GM18861 (cell line): ENCODE data around the gene RPS13.
"Not testable (repeated sequence)": the region's sequence is repeated elsewhere in the genome, so short reads cannot be mapped to it uniquely, and the experiment has no call there.

Source experiments
- ATAC-seq: cut with Tn5 transposase; IDR thresholded peaks from one replicate; pipeline ENCODE4 v1.9.1; 2021; ENCODE audit not compliant: unreplicated experiment

RPS13 gene

GRCh38 chr11:17036666-17037658 lies 40.5 kb downstream of the RPS13 start:
- ATAC-seq = no peak

- not testable (repeated sequence) for ATAC-seq
Observed at GRCh38 chr11:17034027-17034426, 43.4 kb downstream of the RPS13 start.

GRCh38 chr11:17026487-17027082 lies 50.9 kb downstream of the RPS13 start:
- ATAC-seq = no peak

DNA sequence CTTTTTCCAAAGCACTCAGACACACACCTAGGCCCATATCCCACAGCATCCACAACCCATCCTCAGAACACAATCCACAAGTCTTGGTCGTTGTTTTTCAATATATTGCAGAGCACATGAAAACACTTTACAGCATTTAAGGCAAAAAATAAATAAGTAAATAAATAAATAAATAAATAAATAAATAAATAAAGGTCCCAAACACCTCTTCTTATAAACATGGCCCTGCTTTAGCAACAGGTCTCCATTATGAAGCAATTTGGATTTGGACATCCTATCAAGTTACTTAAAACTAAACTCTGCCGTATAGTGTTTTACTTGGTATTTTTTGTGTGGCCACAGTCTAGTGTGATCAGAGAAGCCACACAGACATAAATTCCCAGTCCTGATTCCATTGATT lies 52.5 kb downstream of the RPS13 start:
- ATAC-seq = no peak
